ENCODE results near the gene PGK1.
"Not testable (repeated sequence)": the region's sequence is repeated elsewhere in the genome, so short reads cannot be mapped to it uniquely, and the experiment has no call there.

Gene PGK1

DNA sequence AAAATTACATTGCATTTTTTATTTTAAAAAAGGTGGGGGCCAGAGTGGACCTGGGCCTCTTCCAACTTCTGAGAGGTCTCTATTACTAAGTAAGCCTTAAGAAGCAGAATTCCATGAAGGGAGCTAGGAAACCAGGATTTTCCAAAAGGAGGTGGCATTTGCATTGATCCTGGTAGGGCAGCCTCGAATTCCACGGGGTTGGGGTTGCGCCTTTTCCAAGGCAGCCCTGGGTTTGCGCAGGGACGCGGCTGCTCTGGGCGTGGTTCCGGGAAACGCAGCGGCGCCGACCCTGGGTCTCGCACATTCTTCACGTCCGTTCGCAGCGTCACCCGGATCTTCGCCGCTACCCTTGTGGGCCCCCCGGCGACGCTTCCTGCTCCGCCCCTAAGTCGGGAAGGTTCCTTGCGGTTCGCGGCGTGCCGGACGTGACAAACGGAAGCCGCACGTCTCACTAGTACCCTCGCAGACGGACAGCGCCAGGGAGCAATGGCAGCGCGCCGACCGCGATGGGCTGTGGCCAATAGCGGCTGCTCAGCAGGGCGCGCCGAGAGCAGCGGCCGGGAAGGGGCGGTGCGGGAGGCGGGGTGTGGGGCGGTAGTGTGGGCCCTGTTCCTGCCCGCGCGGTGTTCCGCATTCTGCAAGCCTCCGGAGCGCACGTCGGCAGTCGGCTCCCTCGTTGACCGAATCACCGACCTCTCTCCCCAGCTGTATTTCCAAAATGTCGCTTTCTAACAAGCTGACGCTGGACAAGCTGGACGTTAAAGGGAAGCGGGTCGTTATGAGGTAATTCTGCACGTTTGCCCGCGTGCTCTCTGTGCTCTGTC is at the start of gene PGK1:
Gene PGK1 (plus strand): TSS at position 626 of the 824 bp plus-strand sequence. CDS start 93 bp downstream, at position 719.
- DNase-seq (ENCODE audit: low spot score), result peak; percentile 86

DNA sequence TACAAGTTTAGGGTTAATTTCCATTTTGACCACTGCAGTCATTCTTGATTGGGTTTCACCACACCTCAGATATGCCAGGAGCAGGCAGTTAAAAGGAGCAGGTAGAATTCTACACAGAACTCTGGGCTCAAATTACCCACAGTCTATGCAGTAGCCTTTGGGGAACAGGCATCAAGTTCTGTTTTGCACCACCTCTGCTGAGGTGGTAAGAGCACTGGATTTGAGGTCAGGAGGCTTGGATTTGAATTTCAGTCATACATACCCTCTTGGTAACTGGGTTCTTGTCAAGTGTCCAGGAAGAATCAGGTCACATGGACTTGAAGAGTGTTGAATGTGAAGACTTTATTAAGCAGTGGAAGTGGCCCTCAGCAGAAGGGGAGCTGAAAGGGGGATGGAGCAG is 40.4 kb upstream of the PGK1 start:
- no peak for DNase-seq (ENCODE audit: low spot score)

DNA sequence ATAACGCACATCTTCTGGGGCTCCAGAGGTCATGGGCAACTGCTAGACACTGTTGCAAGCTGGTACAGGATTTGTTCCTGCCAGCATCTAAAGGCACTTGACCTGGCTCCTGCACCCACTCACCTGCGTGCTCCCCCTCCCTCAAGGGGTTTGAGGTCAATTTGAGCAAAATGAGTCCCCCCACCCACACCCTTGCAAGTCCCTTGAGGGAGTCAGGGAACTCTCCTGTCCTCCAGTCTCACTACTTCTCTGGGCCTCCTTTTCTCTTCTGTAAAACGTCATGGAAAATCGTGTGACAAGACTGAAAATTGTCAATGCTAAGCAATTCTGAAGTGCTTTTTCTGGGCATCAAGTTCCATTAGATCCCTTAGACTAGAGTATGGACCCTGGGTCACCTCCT is 39.9 kb upstream of the PGK1 start:
- no peak for DNase-seq (ENCODE audit: low spot score)

DNA sequence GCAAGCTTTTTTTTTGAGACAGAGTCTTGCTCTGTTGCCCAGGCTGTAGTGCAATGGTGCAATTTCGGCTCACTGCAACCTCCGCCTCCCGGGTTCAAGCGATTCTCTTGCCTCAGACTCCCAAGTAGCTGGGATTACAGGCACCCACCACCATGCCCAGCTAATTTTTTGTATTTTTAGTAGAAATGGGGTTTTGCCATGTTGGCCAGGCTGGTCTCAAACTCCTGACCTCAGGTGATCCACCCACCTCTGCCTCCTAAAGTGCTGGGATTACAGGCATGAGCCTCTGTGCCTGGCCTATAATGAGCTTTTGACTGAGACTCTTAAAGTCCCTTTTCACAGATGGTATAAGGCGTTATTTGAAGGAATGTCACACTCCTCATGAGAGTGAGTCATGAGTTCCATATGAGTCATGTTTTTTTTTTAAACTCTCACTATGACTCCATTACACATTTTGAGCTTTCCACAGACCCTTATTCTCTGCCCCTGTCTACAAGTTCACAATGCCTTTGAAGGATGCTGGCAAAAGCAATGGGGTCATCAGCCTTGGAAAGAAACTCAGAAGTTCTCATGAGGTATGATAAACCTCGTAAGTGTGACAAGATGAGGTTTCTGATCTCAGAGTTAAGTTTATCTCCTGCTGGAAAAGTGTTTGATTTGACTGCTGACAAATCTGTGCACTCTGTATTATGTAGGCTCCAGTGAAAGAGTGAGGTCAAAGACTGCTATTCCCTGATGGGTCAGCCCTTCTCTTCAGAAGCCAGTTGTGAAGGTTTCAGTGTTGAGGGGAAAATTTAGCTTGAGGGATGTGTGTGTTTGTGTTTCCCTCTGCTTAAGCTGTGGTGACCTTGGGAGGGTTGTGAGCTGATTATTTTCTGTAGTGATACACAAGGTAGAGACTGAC is 39.1 kb upstream of the PGK1 start:
- not testable (repeated sequence) for DNase-seq (ENCODE audit: low spot score)

DNA sequence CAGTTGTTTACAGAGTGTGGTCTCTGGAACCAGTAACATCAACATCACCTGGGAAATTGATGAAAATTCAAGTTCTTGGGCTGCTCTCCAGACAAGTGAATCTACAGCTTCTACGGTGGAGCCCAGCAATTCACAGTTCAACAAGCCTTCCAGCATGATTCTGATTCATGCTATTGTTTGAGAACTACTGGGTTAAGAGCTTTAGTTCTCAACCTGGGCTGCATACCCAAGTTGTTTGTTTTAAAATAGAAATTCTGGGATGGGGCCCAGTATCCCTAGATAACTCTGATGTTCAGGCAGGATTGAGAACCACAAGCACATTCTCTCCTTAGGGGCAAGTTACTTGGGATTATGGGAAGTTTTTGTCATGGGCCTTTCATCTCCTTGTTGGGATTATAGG is 37.9 kb upstream of the PGK1 start:
- no peak for DNase-seq (ENCODE audit: low spot score)

DNA sequence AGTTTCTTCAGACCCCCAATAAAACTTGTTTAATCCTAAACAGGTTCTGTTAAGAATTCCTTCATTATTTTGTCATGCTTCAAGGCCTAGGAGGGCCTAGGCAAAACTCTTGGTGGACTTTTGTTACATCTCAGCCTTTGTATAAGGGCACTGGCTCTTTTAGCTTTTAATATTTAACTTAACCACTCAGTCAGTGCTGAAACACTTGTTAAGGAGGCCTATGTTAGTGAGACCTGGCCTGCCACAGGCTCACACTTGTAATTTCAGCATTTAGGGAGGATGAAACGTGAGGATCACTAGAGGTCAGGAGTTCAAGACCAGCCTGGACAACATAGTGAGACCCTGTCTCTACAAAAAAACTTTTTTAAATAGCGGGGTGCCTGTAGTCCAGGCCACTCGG is 32.7 kb upstream of the PGK1 start:
- DNase-seq (ENCODE audit: low spot score), result no peak

DNA sequence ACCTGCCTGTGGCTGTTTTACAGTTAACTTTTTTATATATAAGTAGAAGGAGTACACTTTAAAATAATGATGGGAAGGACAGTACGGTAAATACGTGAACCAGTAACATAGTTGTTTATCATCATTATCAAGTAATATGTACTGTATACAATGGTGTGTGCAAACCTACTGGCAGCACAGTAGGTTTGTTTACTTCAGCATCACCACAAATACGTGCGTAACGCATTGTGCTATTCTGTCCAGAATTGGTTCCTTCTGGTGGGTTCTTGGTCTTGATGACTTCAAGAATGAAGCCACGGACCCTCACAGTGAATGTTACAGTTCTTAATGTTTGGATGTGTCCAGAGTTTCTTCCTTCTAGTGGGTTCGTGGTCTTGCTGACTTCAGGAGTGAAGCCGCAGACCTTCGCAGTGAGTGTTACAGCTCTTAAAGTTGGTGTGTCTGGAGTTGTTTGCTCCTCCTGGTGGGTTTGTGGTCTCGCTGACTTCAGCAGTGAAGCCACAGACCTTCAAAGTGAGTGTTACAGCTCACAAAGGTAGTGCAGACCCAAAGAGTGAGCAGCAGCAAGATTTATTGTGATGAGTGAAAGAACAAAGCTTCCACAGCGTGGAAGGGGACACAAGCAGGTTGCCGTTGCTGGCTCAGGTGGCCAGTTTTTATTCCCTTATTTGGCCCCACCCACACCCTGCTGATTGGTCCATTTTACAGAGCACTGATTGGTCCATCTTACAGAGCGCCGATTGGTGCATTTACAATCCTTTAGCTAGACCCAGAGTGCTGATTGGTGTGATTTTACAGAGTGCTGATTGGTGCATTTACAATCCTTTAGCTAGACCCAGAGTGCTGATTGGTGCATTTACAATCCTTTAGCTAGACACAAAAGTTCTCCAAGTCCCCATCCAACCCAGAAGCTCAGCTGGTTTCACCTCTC is 30.6 kb upstream of the PGK1 start:
- DNase-seq (ENCODE audit: low spot score), result not testable (repeated sequence)

DNA sequence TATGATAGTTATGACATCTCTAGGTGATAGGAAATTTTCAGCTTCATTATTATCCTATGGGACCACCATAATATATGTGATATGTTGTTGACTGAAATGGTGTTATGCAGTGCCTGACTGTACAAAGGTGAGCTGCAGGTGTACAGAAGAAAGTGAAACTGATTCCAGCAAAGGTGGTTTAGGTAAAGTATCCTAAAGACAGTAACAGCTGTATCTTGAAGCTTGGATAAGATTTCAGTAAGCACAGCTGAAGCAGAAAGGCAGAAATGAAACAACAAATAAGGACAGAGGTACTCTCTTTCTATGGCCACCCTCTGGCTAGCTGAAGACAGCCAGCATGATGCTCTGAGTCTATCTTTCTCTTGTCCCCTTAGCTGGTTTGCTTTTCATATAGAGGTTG is 30.0 kb upstream of the PGK1 start:
- no peak for DNase-seq (ENCODE audit: low spot score)

DNA sequence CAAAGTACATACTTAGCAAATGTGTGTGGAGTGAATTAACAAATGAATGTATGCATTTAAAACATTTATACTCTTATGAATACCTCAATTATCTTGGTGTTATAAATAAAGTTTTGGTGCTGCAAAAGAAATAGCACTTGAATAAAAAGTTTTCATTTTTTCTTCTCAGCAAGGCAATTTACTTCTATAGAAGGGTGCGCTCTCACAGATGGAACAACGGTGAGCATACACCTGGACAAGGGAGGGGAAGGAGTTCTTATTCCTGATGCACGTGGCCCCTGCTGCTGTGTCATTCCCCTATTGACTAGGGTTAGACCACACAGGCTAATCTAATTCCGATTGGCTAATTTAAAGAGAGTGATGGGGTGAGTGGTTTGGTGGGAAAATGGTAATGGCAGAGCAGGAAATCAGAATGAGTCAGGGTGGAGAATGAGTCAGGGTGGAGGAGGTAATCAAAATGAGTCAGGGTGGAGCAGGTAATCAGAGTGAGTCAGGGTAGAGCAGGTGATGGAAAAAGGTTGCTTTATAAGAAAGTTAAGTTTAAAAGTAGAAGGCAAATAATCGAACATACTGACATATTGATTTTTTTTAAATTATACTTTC is 28.2 kb upstream of the PGK1 start:
- no peak for DNase-seq (ENCODE audit: low spot score)

DNA sequence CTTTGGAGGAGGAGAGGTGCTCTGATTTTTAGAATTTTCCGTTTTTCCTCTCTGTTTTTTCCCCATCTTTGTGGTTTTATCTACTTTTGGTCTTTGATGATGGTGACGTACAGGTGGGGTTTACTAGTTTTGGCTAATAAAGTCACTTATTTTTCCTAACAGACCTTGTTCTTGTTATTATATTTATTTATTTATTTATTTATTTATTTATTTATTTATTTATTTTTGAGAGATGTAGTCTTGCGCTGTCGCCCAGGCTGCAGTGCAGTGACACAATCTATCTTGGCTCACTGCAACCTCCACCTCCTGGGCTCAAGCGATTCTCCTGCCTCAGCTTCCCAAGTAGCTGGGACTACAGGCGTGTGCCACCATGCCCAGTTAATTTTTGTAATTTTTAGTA is 22.6 kb upstream of the PGK1 start:
- not testable (repeated sequence) for DNase-seq (ENCODE audit: low spot score)

DNA sequence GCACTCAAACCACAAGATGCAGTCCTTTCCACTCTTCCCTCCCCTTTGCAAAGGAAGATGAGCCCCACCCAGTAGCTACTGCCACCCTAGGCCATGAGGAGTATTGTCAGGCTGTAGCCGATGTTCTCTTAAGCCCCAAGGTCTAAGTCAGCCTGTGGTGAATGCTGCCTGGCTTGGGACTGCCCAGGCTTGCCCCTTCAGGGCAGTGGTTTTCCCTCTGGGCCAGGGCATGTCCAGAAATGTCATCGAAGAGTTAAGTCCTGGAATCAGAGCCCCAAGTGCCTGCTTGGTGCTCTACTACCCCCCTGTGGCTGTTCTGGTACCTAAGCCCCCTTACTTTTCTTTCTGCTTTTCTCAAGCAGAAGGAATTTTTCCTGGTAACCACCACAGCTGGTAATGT is 11.8 kb upstream of the PGK1 start:
- DNase-seq (ENCODE audit: low spot score), result peak; percentile 10

DNA sequence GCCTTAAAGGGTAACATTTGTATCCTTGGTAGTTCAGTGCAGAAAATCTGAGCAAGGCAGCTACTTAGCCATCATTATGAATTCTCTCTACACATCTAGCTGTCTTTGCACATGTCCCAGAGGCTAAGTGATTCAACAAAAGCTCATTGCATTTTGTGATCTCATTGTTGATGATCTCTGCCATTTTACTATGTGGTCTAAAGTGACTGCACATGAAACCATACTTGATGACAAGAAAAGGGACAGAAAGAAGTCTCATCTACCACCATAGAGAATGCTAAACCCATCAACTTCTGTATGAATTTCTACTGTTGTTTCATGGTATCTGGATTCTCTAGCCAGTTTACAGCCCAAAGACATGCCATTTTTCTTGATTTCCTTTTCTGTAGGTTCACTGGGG is 5.9 kb upstream of the PGK1 start:
- no peak for DNase-seq (ENCODE audit: low spot score)

DNA sequence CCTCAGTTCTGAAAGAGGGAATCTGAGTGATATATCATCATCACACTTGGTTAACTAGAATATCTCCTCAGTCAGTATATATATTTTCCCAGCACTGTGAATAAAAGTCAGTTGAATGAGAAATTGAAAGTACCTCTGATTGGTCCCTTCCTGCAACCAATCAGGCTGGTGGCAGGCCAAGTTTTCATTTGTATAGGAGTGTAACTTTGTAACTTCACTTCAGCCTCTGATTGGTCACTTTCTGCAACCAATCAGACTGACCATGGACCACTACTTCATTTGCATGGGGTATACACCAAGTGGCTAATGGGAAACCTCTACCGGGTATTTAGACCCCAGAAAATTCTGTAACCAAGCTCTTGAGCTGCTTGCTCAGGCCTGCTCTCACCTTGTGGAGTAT is 2.0 kb upstream of the PGK1 start:
- no peak for DNase-seq (ENCODE audit: low spot score)

DNA sequence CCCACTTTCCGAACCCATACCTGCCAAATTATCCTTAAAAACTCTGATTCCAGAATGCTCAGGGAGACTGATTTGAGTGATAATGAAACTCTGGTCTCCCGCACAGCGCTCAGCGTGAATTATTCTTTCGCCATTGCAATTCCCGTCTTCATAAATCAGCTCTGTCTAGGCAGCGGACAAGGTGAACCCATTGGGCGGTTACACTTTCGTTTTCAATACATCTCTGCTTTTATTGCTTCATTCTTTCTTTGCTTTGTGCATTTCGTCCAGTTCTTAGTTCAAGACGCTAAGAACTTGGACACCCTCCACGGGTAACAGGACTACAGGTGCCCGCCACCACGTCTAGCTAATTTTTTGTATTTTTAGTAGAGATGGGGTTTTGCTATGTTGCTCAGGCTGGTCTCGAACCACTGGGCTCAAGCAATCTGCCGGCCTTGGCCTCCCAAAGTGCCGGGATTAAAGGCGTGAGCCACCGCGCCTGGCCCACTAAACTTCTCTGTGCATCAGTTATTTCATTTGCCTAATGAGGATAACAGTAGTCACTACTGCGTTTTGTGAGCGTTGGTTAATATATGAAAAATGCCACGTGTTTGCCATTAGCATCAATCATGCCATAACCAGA is 936 bp upstream of the PGK1 start:
- DNase-seq (ENCODE audit: low spot score), result no peak

DNA sequence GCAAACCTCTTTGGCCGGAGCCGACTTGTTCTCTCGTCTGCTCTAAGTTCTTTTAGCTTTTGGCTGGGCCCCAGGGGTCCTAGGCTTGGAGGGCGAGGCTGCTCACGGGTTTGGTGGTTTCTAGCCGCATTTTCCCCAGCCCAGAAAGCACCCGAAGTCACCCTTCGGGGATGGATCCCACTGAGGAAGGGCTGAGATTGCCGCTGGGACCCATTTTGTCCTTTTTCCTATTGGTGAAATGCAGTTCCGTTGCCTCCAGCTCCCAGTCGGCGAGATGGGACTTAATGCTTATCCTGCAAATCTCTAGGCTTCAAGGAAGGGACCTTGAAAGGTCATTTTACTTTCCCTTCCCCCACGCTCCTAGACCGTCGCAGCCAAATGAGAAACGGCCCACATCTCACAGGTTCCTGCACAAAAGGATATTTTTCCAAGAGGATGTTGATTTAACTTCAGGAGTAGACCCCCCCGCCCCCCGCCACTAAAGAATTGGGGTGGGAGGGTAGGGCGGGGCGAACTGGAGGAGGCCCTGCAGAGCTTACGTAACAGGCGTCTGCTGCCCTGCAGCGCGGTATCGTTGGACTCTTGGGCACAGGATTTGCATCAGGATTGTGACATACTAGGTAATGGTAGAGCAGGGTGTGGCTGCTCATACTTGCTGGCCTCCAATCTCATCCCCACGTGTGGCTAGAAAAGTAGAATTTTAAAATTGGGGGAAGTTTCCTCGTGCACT is 564 bp downstream of the PGK1 start:
- peak; percentile 22 for DNase-seq (ENCODE audit: low spot score)

DNA sequence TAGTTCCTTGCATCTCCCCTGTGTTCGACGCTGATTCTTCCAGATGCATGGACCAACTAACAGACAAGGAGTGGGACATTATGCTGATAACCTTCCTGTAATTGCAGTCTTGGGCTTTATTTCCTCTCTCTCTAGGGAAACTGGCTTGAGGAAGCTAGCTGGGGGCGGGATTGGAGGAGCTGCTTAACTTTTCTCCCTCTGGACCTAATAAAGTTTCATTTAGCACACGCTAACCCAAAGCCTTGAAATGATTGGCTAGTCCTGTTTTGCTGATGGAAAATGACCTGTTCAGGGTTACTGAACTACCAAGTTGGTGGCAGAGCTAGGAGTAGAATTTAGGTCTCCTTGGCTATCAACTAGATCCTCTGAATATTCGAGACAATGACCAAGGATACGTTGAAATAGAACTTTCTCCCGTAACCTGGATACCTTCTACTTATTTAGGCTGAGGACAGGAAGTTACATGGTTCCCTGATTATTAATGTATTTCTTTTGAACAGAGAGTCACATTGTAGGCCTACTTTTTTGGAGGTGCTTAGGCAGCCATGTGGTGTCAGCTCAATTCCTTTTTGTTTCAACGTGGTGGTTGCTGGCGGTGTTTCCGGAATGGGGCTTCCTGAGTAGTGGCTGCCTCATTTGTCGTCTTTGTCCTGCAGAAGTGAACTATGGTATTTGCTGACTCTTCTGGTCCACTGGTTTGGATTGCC is 2.0 kb downstream of the PGK1 start:
- no peak for DNase-seq (ENCODE audit: low spot score)

DNA sequence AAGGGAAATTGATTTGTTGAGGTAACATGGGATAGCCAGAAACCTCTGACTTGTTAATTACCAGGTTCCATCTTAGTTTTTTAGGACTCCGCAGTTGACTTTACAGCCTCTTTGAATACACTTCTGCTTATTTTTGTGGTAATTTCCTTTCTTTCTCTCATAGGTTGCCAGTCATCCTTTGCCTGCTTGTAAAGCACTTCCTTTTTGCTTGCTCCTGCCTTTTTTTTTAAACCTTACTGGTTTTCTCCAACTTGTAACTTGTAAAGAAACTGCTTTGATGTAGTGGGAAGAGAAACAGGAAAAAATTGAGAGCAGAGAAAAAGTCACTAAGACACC is 2.6 kb downstream of the PGK1 start:
- no peak for DNase-seq (ENCODE audit: low spot score)

DNA sequence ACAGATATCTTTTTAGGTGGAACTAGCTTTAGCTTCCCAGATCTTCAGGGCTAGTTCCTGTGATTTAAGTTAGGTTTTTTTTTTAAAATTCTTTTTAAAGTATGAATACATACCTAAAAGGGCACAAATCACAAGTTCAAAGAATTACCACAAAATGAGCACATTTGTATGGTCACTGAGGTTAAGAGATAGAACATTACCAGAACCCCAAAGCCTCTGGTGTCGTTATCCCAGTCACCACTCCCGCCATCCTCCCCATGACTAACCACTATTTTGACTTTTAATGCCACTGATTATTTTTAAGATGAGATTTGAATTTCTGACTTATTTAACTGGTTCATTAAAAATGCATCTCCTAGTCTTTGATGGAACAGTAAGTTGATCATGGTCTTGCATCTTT is 5.4 kb downstream of the PGK1 start:
- DNase-seq (ENCODE audit: low spot score), result no peak

DNA sequence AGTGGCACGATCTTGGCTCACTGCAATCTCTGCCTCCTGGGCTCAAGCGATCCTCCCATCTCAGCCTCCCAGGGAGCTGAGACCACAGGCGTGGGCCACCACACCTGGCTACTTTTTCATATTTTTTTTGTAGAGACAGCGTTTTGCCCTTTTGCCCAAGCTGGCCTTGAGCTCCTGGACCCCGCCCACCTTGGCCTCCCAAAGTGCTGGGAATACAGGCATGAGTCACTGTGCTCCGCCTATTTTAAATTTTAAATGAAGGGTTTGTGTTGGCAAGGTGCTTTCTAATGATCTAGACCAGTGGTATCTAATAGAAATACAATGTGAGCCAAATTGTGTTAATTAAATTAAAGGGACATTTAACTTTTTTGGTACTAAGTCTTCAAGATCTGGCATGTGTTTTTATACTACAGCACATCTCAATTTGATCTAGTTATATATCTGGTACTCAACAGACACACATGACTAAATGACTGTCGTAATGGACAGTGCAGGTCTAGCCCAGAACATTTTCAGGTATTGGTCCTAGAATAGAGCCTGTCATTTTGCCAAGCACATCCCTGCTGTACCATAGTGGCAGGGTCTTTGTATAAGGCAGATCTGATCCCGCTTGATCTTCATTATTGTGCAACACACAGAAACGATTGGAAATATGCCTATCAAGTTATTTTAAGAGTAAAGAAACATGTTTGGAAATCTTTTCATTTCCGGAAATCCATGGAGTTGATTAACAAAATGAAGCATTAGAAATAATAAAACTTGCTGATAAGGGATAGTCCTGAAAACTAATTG is 7.3 kb downstream of the PGK1 start:
- no peak for DNase-seq (ENCODE audit: low spot score)
